ENCODE results near the gene TMEM87A. TPM values are rescaled to one million over a fixed set of nuclear protein-coding genes. Genes with fewer than 3 reads are reported as not detected.

Gene TMEM87A
- total RNA-seq, 1 experiment from 2014 or later: 57.1 TPM

GRCh38 chr15:42206406-42206805 lies 66.8 kb downstream of the TMEM87A start:
- no peak for DNase-seq (ENCODE audit: low spot score)

DNA sequence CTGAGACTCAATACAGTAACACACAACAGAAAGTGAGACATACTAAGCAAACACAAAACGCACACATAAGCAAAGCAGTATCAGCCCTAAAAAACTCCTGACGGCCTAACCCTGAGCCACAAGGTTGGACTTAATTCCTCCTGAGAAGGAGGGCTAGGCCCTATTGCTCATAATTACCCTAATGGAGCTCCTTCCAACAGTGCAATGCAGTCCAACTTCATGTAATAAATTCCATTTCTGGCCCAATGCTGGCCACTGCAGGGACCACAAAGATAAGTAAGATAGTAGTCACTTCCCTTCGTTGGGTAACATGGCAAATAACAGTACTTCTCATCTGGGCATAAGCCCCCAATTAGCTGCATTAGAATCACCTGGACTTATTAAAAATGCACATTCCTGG lies 69.3 kb downstream of the TMEM87A start:
- no peak for DNase-seq (ENCODE audit: low spot score)

GRCh38 chr15:42202653-42203052 lies 70.6 kb downstream of the TMEM87A start:
- DNase-seq (ENCODE audit: low spot score): no peak

- no peak for DNase-seq (ENCODE audit: low spot score)
These were observed 71.4 kb downstream of the TMEM87A start for GRCh38 chr15:42201801-42202200.

DNA sequence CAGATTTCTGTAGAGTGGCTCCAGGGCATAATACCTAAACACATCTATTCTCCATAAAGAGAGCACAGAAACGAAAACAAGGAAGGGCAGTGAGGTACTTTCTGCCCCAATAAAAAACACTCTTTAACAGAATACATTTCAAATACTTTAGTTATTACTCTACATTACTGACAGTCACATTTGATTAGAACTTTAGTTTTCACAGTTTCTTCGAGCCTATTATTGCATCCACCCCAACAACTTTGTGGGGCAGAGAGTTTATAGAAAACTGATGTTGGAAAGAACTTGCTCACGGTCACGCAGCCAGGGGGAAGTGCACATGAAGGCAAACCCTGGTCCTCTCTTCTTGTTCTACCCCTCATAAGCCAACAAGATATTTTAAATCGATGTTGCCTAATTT lies 74.1 kb downstream of the TMEM87A start:
- DNase-seq (ENCODE audit: low spot score): no peak

DNA sequence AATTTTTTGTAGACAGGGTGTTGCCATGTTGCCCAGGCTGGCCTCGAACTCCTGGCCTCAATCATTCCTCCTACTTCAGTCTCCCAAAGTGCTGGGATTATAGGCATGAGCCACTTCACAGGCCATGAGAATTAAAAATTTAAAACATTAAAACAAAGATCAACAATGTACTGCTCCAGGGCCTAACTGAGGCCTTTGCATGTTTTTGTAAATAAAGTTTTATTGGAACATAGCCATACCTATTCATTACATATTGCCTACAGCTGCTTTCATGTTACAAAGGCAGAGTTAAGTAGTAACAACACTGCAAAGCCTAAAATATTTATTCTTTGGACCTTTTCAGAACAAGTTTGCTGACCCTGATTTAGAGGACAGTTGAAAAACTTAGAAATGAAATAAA lies 74.7 kb downstream of the TMEM87A start:
- DNase-seq (ENCODE audit: low spot score): no peak

GRCh38 chr15:42194513-42194912 lies 78.7 kb downstream of the TMEM87A start:
- peak; percentile 10 for DNase-seq (ENCODE audit: low spot score)

GRCh38 chr15:42193383-42193782 lies 79.8 kb downstream of the TMEM87A start:
- DNase-seq (ENCODE audit: low spot score): no peak

DNA sequence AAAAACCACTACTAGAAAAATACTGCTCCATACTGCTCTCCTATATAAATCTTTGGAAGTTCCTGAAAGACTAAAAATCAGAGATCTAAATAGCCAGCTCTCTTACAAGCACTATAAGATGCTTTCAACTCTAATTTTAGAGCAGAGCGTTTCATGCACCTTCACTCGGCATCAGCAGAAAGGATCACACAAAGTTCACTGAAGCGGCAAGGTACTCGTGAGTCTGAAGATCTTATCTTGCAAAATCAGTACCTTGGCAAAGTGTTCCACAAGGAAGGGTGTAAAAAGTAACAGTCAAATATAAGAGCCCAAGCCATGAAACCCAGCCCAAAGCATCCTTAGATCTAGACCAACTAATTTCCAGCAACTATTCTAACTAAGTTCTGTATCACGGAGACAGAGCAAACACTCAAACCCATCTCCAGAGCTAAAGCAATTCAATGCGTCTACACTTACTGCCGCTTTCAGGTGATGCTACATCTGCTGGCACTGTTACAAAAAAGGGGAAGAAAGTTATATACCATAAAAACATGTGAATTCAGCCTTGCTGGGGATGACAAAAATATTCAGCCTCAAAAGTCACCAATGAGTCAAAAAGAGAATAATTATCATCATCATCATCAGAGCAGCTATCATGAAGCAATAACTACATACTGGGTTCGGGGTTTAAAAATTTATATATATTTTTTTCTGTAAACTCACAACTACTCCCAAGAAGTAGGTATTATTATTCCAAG lies 81.5 kb downstream of the TMEM87A start:
- no peak for DNase-seq (ENCODE audit: low spot score)

DNA sequence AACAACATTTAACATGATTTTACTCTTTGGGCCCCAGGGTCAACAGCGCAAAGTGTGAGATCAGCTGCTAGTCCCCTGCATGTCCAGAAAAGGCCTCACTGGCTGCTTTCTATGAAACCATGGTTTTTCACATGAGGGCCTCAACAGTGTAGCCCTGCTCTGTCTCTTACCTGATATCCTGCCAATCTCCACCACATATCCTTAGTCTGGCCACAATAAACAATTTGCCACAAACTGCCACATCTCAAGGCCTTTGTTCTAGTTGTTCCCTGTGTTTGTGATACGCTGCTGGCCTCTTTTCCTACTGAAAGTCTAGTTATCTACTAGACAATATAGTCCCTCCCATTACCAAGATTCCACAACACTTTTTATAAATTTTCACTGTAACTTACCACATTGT lies 82.9 kb downstream of the TMEM87A start:
- DNase-seq (ENCODE audit: low spot score): no peak

DNA sequence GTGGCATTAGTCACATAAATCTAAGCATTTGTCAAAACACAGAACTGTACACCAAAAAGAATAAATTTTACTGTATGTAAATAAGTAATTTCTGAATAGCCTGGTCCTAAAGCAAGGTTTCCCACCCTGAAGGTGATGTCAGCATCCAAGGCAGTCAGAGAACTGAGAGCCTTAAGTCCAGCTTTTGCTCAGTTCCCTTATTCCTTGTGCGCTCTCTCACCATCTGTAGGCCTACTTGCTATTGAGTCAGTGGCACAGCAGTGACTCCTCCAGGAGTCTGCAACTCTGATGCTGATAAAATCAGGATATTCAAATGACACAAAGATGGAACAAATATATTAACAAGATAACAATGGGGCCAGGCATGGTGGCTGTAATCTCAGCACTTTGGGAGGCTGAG lies 87.4 kb downstream of the TMEM87A start:
- DNase-seq (ENCODE audit: low spot score): no peak

DNA sequence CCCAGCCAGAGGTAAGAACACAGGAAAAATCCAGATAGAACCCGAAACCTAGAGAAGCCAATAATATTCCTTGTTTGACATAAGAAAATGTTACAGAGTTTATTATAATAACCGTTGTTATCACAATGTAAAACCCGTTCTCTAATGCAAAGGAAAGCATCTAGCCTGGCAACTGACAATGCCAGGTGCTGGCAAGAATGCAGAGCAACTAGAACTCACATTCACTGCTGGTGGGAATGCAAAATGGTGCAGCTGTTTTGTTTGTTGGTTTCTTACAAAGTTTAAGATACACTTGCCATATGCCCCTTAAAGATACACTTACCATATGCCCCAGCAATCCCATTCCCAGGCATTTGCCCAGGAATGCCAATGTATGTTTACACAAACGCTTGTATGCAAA lies 88.5 kb downstream of the TMEM87A start:
- DNase-seq (ENCODE audit: low spot score): no peak

- DNase-seq (ENCODE audit: low spot score): no peak
These were observed 88.9 kb downstream of the TMEM87A start for GRCh38 chr15:42184296-42184695.

GRCh38 chr15:42182961-42183360 lies 90.3 kb downstream of the TMEM87A start:
- no peak for DNase-seq (ENCODE audit: low spot score)

DNA sequence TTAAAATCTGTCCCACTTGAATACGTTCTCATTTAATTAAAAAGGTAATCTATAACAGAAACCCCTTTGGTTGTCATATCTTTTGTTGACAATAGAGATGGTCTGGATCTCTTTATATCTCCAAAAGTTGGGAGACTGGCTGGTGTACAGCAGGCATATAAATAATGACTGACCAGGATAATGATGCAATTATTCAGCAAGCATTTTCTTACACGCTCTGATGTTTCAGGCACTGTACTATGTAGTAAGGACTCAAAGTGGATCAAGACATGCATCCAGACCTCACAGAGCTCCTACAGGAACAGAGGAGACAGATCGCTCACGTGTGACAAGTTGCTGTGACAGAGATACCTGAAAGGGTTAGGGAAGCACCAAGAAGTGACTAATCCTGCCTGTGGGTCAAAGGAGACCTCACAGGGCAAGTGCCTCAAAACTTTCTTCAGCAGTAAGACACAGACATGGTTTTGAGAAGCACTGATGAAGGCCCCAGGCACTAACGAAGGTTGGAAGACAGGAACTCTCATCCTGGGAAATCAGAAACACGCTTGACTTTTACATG lies 90.8 kb downstream of the TMEM87A start:
- no peak for DNase-seq (ENCODE audit: low spot score)

- no peak for DNase-seq (ENCODE audit: low spot score)
These were observed 95.2 kb downstream of the TMEM87A start for GRCh38 chr15:42178056-42178455.

DNA sequence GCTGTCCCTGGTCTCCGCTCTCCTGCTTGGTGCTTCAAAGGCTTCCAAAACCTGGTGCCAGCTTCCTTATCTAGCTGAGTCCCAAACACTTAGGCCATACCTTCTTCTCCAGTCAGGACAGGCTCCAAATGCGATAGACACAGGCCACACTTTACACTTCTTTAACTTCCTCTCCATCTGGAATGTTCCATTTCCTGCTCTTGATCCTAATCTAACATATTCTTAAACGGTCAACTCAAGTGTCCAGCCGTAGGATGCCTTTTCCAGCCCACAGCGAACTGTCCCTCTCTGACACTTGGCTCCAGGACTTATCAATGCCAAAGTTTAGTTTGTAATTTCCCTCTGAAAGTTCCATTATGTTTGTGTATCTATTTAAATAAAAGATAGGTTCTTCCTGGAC lies 97.6 kb downstream of the TMEM87A start:
- no peak for DNase-seq (ENCODE audit: low spot score)

- DNase-seq (ENCODE audit: low spot score): no peak
These were observed 100.8 kb downstream of the TMEM87A start for GRCh38 chr15:42172475-42172874.

DNA sequence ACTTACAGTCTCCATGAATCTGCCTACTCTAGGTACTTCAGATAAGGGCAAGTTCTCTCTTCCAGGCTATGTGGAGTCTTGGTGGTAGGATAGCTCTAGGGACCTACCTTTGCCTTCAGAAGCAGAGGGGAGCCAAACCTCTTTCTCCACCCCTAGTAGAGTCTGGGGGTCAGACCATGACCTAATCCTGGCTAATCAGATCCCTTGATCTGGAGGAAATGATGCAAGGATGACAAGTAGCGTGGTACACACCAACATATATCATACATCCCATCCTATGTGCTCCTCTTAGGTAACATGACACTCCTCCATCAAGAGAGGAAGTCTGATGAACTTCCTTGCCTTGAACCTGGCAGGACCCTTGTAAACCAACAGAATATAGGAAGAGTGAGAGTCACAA lies 101.4 kb downstream of the TMEM87A start:
- DNase-seq (ENCODE audit: low spot score): no peak

DNA sequence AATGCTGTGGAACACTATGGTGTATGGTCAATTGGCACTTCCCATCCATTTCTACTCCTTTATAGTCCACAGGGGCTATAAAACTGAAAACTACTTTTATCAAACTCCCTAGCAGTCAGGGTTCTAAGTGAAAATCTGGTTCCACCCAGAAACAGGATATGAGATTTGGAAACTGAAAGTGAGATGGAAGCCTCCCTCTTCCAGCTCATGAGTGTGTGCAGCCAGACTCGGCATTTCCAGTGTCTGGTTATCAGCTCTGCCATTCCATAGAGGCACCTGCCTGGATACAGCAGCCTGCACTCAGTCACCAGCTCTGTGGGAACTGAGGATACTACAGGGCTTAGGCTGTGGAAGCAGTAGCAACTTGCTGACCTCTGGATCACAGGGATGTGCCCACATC lies 102.1 kb downstream of the TMEM87A start:
- DNase-seq (ENCODE audit: low spot score): no peak

DNA sequence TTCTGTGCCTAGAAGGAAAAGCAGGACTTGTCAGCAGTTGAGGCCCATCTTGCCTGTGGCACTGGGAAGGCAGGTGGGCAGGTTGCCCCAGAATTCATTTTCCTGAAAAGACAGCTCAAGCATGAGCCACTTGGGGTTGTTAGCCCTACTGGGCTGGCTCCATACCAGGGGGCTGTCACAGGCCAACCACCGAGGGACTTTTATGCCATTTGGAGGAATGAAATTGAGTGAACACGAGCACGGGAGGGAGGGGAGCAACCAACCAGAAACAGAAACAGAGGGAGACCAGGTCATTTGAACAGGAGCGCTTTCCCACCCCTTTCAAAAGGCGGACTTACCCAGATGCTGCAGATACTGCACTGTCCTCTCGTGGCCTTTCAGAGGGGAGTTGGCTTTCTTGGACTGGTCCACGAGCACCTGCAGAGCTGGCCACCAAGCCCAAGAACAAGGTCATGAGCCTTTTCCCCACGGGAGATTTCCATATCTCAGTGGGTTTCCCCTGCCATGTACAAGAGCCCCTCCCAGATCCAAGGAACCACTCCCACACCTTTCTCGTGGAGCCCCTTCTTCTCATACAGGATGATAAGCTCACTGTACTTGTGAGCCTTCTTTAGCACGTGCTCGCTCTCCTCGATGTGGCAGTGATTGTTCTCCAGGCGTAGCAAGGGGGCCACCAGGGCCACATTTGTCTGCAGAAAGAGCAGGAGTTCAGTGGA lies 106.8 kb downstream of the TMEM87A start:
- DNase-seq (ENCODE audit: low spot score): no peak

DNA sequence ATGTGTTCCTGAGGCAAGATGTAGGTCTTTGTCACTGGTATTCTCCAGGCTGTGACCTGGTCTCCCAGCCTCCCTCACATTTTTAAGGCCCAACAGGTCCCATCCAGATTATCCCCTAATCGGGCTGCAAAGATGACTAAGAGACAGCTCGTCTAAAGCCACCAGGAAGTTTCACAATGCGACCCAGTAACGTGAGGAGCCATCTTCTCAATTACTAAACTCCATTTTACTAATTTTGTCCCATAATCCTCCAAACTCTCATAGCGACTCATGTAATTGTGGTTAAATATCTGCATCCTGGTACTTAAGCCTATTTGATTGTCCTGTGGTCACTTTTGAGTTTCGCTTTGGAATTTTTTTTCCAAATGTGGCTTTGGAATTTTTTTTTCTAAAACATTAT lies 108.1 kb downstream of the TMEM87A start:
- DNase-seq (ENCODE audit: low spot score): peak; percentile 28

GRCh38 chr15:42163947-42164550 lies 109.2 kb downstream of the TMEM87A start:
- no peak for DNase-seq (ENCODE audit: low spot score)

Data from A172 (cell line).